Thoracic aorta (tissue), 2 donors: ENCODE measurements around the gene CATSPER3. TPM values are rescaled to one million over a fixed set of nuclear protein-coding genes. Genes with fewer than 3 reads are reported as not detected.

ENCODE experiments used
- ATAC-seq: fragments of 150-250 bp; one replicate; pipeline ENCODE4 v1.8.0; 2017; ENCODE audit warnings: low read depth; ENCODE audit not compliant: insufficient number of reproducible peaks, low FRiP score
- DNase-seq: peaks from one replicate; pipeline ENCODE4 v3.0.0-alpha.2; 2020; ENCODE audit warnings: low spot score
- H3K27ac ChIP-seq, 2 donors: fragments of 200-600 bp; sonication (generic); 1 replicate in 1 of 2; 2 replicates in 1 of 2; pipeline ENCODE4 v1.5.1; 2016; ENCODE audit warnings: mild to moderate bottlenecking in 2 of 2, moderate library complexity in 2 of 2
- H3K27me3 ChIP-seq: fragments of 200-600 bp; sonication (generic); replicated peaks from 2 replicates; pipeline ENCODE4 v1.6.0; 2016; ENCODE audit warnings: mild to moderate bottlenecking; ENCODE audit not compliant: insufficient read depth
- H3K36me3 ChIP-seq: fragments of 200-600 bp; sonication (generic); one replicate; pipeline ENCODE4 v1.5.1; 2016
- H3K4me1 ChIP-seq, 2 donors: fragments of 200-600 bp; sonication (generic); 1 replicate in 1 of 2; 2 replicates in 1 of 2; pipeline versions ENCODE4 v1.5.1 to v1.6.0; 2016; ENCODE audit warnings: low read depth in 2 of 2, mild to moderate bottlenecking in 1 of 2; ENCODE audit not compliant: control insufficient read depth in 1 of 2
- H3K4me3 ChIP-seq: fragments of 200-600 bp; sonication (generic); 2 replicates; pipeline ENCODE4 v1.5.1; 2016; ENCODE audit warnings: mild to moderate bottlenecking
- H3K9me3 ChIP-seq: fragments of 200-600 bp; sonication (generic); 2 replicates; pipeline ENCODE4 v1.5.1; 2016
- CTCF ChIP-seq: fragments of 200-600 bp; sonication (generic); IDR thresholded peaks from one replicate; pipeline ENCODE4 v1.5.1; 2019; ENCODE audit warnings: antibody characterized with exemption
- total RNA-seq, 2 donors: library from RNA; depleted of rRNA; stranded (reverse); fragments of >200 nt; gene quantifications; one replicate each; pipeline versions ENCODE4 v1.1.0 to v1.2.3, GENCODE V29; 2016

Gene CATSPER3
- total RNA-seq, 2 donors from 2014 or later: not detected

GRCh38 chr5:135013947-135014570, 46.4 kb downstream of the CATSPER3 start:
- ATAC-seq (peak; percentile 51), DNase-seq (no peak)
- TF ChIP-seq CTCF: no peak
- Histone ChIP-seq H3K4me3 (no peak overlapping the region), H3K4me1 (peaks cover 13 to 32% of the 10 kb centered on the region in 2 donors), H3K27me3 (no peaks in the 10 kb centered on the region), H3K36me3 (no peaks in the 10 kb centered on the region), H3K9me3 (no peaks in the 10 kb centered on the region), H3K27ac (peak overlapping the region in 1 of 2 donors; percentile 77)

GRCh38 chr5:135015942-135016341, 48.2 kb downstream of the CATSPER3 start:
- ATAC-seq: no peak
- Histone ChIP-seq H3K4me1 (peaks cover 13 to 32% of the 10 kb centered on the region in 2 donors), H3K27ac (no peak overlapping the region), H3K36me3 (no peaks in the 10 kb centered on the region), H3K27me3 (no peaks in the 10 kb centered on the region), H3K9me3 (no peaks in the 10 kb centered on the region), H3K4me3 (no peak overlapping the region)
- no peak for TF ChIP-seq CTCF
- no peak for DNase-seq

- H3K4me1 ChIP-seq: peaks cover 13 to 32% of the 10 kb centered on the region in 2 donors
- H3K36me3 ChIP-seq: no peaks in the 10 kb centered on the region
- no peaks in the 10 kb centered on the region for H3K9me3 ChIP-seq
- no peak overlapping the region for H3K4me3 ChIP-seq
- no peak for TF ChIP-seq CTCF
- H3K27ac ChIP-seq: no peak overlapping the region
- ATAC-seq: no peak
- H3K27me3 ChIP-seq: no peaks in the 10 kb centered on the region
- DNase-seq: no peak
Measured at GRCh38 chr5:135016861-135017290, 49.2 kb downstream of the CATSPER3 start.

GRCh38 chr5:135018457-135018856, 50.8 kb downstream of the CATSPER3 start:
- Histone ChIP-seq H3K9me3 (no peaks in the 10 kb centered on the region), H3K4me3 (no peak overlapping the region), H3K4me1 (peaks cover 9 to 21% of the 10 kb centered on the region in 2 donors), H3K27ac (no peak overlapping the region), H3K36me3 (no peaks in the 10 kb centered on the region), H3K27me3 (no peaks in the 10 kb centered on the region)
- ATAC-seq (no peak), DNase-seq (no peak)
- no peak for TF ChIP-seq CTCF

GRCh38 chr5:135019314-135019713, 51.6 kb downstream of the CATSPER3 start:
- no peak for ATAC-seq
- H3K27me3 ChIP-seq: no peaks in the 10 kb centered on the region
- H3K4me3 ChIP-seq: no peak overlapping the region
- no peak overlapping the region for H3K27ac ChIP-seq
- H3K4me1 ChIP-seq: peaks cover 3 to 12% of the 10 kb centered on the region in 2 donors
- no peaks in the 10 kb centered on the region for H3K9me3 ChIP-seq
- no peaks in the 10 kb centered on the region for H3K36me3 ChIP-seq
- no peak for TF ChIP-seq CTCF
- DNase-seq: no peak
